Mucosa of stomach (tissue), 1 donor: ENCODE results near the gene POGLUT3.

ENCODE experiments used
- H3K27me3 ChIP-seq: one replicate; pipeline ENCODE4 v1.7.0; 2013; ENCODE audit warnings: mild to moderate bottlenecking, low read length; ENCODE audit not compliant: control insufficient read depth, insufficient read depth
- H3K36me3 ChIP-seq: one replicate; pipeline ENCODE4 v1.7.0; 2013; ENCODE audit warnings: low read length; ENCODE audit not compliant: control insufficient read depth, insufficient read depth
- H3K4me1 ChIP-seq: one replicate; pipeline ENCODE4 v1.7.0; 2013; ENCODE audit warnings: mild to moderate bottlenecking, low read length; ENCODE audit not compliant: control insufficient read depth, insufficient read depth
- H3K4me3 ChIP-seq: one replicate; pipeline ENCODE4 v1.7.0; 2013; ENCODE audit warnings: low read length
- H3K9ac ChIP-seq: one replicate; pipeline ENCODE4 v1.7.0; 2013; ENCODE audit warnings: mild to moderate bottlenecking, low read length, moderate library complexity
- H3K9me3 ChIP-seq: one replicate; pipeline ENCODE4 v1.7.0; 2013; ENCODE audit warnings: mild to moderate bottlenecking, low read length, moderate library complexity; ENCODE audit not compliant: control insufficient read depth
- donor health status: Pancreatic carcinoma.

POGLUT3 gene

GRCh38 chr11:108497317-108498045, 703 bp downstream of the POGLUT3 start:
- Histone ChIP-seq H3K9me3 (no peaks in the 10 kb centered on the region), H3K4me3 (peak overlapping the region; percentile 48), H3K27me3 (no peaks in the 10 kb centered on the region), H3K4me1 (no peaks in the 10 kb centered on the region), H3K9ac (peak overlapping the region; percentile 72), H3K36me3 (no peaks in the 10 kb centered on the region)

DNA sequence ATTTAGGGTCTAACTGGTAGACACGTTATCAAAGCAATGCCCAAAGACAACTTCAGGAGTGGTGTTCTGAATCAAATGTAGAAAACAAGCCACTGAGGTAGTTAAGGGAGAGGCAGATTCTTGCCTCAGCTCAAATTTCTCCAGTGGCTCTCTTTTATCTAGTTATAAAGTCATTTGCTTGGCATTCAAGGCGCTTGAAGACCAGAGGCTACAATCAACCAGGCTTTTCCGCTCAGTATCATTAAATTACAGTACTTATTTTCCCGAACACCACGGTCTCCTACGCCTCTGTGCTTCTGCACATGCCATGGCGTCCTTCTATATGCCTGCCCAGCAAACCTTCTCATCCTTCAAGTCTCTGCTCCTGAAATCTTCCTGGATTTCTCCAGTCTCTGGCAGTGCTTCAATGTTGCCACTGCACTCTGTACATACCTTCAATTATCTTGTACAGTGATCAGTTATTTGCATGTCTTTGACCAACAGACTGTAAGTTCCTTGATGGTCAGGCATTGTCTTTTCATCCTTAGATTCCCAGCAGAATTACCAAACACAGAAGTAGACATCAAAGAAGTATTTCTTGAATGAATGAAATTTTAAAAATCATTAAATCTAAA, 1.4 kb downstream of the POGLUT3 start:
- Histone ChIP-seq H3K27me3 (no peaks in the 10 kb centered on the region), H3K4me3 (peak overlapping the region; percentile 42), H3K9me3 (no peaks in the 10 kb centered on the region), H3K36me3 (no peaks in the 10 kb centered on the region), H3K9ac (peak overlapping the region; percentile 72), H3K4me1 (no peaks in the 10 kb centered on the region)

GRCh38 chr11:108495326-108495725, 2.9 kb downstream of the POGLUT3 start:
- Histone ChIP-seq H3K9ac (no peak overlapping the region), H3K9me3 (no peaks in the 10 kb centered on the region), H3K4me3 (no peak overlapping the region), H3K27me3 (no peaks in the 10 kb centered on the region), H3K4me1 (no peaks in the 10 kb centered on the region), H3K36me3 (no peaks in the 10 kb centered on the region)

DNA sequence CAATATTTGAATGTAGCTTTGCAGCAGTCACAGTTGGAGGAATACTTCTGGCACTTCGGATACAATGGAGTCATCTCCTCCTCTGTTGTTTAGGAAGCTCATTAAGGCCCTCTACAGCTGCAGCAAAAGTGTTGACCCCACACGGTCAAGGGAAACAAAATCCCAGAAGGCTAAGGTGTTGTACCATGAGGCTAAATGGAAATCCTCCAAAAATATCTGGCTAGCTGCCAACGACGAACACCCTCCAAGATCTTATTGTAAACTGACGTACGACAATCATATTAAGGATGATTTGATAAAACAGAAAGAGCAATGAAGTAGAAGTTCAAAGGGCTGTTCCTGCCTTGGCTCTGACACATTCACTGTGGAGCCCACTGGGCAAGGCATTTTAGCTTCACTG, 4.0 kb downstream of the POGLUT3 start:
- Histone ChIP-seq H3K4me1 (no peaks in the 10 kb centered on the region), H3K9me3 (no peaks in the 10 kb centered on the region), H3K27me3 (no peaks in the 10 kb centered on the region), H3K4me3 (no peak overlapping the region), H3K36me3 (no peaks in the 10 kb centered on the region), H3K9ac (no peak overlapping the region)

DNA sequence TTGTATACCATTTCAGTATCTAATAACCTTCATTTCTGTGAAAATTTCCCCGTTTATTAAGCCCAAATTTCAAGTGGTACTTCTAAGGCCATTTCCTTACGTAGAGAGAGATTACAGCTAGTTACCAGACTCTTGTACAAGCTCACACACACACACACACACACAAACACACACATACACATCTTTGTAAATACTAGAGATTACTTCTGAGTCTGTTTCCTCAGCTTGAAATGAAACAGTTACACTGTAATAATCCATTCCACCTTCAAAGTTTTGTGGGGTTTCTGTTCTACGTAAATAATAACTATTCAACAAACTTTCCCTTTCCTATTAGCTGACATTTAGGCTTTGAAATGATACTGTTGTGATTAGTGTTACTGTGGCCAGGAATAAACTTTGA, 6.2 kb downstream of the POGLUT3 start:
- no peaks in the 10 kb centered on the region for H3K36me3 ChIP-seq
- no peaks in the 10 kb centered on the region for H3K4me1 ChIP-seq
- no peak overlapping the region for H3K4me3 ChIP-seq
- no peaks in the 10 kb centered on the region for H3K9me3 ChIP-seq
- H3K9ac ChIP-seq: no peak overlapping the region
- H3K27me3 ChIP-seq: no peaks in the 10 kb centered on the region

GRCh38 chr11:108486828-108487227, 11.4 kb downstream of the POGLUT3 start:
- H3K36me3 ChIP-seq: no peaks in the 10 kb centered on the region
- H3K9me3 ChIP-seq: no peaks in the 10 kb centered on the region
- H3K4me3 ChIP-seq: no peak overlapping the region
- no peaks in the 10 kb centered on the region for H3K27me3 ChIP-seq
- H3K4me1 ChIP-seq: no peaks in the 10 kb centered on the region
- no peak overlapping the region for H3K9ac ChIP-seq

GRCh38 chr11:108486331-108486730, 11.9 kb downstream of the POGLUT3 start:
- no peak overlapping the region for H3K9ac ChIP-seq
- H3K4me3 ChIP-seq: no peak overlapping the region
- H3K9me3 ChIP-seq: no peaks in the 10 kb centered on the region
- no peaks in the 10 kb centered on the region for H3K4me1 ChIP-seq
- H3K27me3 ChIP-seq: no peaks in the 10 kb centered on the region
- H3K36me3 ChIP-seq: no peaks in the 10 kb centered on the region

- Histone ChIP-seq H3K9me3 (no peaks in the 10 kb centered on the region), H3K4me3 (no peak overlapping the region), H3K36me3 (no peaks in the 10 kb centered on the region), H3K27me3 (no peaks in the 10 kb centered on the region), H3K9ac (no peak overlapping the region), H3K4me1 (no peaks in the 10 kb centered on the region)
These were observed 15.0 kb downstream of the POGLUT3 start for GRCh38 chr11:108483163-108483562.

DNA sequence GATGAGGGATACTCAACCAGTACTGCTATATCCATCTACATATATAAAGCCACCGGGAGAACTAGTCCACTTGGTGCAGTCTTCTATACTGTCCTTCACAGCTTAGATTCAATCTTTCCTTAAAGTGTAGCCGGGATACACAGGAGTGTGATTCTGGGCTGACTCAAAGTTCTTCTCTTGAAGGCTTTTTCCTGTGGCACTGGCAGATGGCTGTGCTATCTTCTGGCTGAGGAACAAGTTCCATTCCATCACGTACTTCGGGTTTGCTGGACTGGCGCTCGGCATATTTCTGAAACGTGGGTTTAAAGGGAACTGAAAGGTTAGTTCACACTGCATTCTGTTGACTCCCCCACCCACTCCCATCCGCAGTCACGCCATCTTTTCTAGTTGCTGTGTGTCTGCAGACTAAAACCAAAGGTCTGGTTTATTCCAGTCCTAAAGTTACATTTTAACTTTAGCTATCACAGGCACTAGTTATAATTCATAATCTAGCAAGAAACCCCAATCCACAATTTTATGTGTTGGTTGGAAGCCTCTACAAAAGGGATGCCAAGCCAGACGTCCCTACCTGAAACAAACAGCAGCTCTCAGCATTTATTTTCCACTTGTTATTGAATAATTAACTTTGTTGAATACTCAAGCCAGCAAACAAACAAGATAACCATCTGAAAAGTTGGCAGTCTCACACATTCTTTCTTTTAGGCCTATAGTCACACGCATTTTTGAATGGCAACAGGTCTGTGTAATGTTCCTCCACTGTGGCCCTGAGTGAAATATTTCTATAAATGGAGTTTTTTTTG, 23.3 kb downstream of the POGLUT3 start:
- Histone ChIP-seq H3K36me3 (no peaks in the 10 kb centered on the region), H3K4me3 (no peak overlapping the region), H3K27me3 (no peaks in the 10 kb centered on the region), H3K9me3 (no peaks in the 10 kb centered on the region), H3K9ac (no peak overlapping the region), H3K4me1 (no peaks in the 10 kb centered on the region)

DNA sequence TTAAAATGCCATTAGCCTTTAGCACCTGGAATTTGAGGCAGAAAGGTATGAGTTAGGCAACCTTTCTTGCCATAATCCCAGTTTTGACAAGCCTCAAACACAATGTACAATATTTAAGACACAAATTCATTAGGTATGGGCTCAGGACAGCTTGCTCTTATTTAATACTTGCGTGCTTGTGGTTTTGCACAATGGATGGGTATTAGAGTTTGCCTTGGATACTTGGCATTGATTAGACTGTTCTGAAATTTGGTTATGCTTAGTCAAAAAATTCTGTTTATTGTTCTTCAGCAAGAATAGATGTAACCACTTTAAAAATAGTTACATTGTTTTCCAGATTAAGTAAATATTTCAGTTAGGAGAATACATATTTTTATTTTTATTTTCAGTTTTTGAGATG, 25.5 kb downstream of the POGLUT3 start:
- no peak overlapping the region for H3K4me3 ChIP-seq
- H3K27me3 ChIP-seq: no peaks in the 10 kb centered on the region
- H3K4me1 ChIP-seq: no peaks in the 10 kb centered on the region
- H3K9ac ChIP-seq: no peak overlapping the region
- H3K9me3 ChIP-seq: no peaks in the 10 kb centered on the region
- no peaks in the 10 kb centered on the region for H3K36me3 ChIP-seq

DNA sequence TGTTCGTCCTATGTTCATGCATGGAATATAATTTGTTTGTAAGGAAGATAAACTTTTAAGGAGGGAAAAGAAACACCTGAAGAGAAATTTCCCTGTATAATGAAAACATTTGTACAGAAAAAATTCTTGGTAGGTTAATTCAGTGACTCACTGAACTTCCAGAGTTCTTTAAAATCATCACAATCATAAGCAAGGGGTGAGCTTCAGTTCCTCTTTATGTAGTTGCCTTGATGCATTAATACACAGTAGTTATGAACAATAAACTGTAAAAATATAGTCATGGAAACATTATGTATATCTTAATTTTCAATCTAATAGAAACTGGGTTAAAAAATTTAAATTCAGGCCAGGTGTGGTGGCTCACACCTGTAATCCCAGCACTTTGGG, 29.7 kb downstream of the POGLUT3 start:
- no peaks in the 10 kb centered on the region for H3K36me3 ChIP-seq
- H3K9me3 ChIP-seq: no peaks in the 10 kb centered on the region
- H3K9ac ChIP-seq: no peak overlapping the region
- H3K27me3 ChIP-seq: no peaks in the 10 kb centered on the region
- H3K4me1 ChIP-seq: peaks cover 7% of the 10 kb centered on the region
- no peak overlapping the region for H3K4me3 ChIP-seq

DNA sequence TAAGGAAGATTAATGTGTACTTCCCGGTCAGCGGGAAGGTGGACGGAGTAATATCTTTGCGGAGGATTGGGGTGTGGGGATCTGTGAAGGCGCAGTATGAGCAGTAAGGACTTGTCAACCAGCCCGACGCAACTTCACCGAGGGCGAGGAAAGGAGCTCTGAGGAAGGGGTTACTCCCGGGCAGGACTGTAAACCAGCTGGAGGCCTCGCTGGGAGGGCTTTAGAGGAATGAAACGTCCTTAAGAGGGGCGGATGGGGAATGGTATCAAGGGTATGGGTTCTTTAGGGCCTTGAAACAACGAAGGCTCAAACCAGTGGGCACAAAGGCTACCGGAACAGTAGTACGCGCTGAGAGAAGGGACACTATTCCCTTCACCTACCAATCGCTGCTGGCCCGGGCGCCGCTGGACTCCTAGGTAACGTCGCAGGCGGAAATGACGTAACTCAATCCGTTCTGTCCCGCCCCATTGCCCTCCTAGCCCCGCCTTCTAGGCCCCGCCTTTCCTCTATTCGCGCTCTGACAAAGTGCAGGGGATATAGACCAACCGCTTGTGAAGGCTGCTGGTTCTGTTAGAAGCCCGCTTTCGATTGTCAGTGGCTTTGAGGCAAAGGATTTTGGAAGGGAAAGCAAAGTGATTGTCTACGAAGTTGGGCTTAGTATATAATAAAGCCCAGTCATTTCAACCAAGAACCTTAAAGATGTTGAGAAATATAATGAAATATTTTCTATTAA, 30.9 kb downstream of the POGLUT3 start, which contains the start of gene C11orf65:
TSS of gene C11orf65 (minus strand) at position 439 of the 733 bp plus-strand sequence. CDS start 5,970 bp downstream, outside the sequence.
- H3K27me3 ChIP-seq: no peaks in the 10 kb centered on the region
- no peaks in the 10 kb centered on the region for H3K36me3 ChIP-seq
- no peaks in the 10 kb centered on the region for H3K9me3 ChIP-seq
- H3K9ac ChIP-seq: peak within 1 kb of the TSS; percentile 99
- H3K4me1 ChIP-seq: peaks cover 7% of the 10 kb centered on the region
- peak within 1 kb of the TSS; percentile 81 for H3K4me3 ChIP-seq
